Osteocyte (in vitro differentiated cells): ENCODE data around the gene EFHD2. TPM values are rescaled to one million over a fixed set of nuclear protein-coding genes. Genes with fewer than 3 reads are reported as not detected.

ENCODE experiments used
- DNase-seq: peaks from one replicate; pipeline ENCODE4 v3.0.0; 2021; ENCODE audit warnings: mixed read lengths; ENCODE audit not compliant: unreplicated experiment; ENCODE audit errors: extremely low spot score
- H3K27ac Mint-ChIP-seq: one replicate; pipeline ENCODE4 v1.8.0; 2021; ENCODE audit warnings: mild to moderate bottlenecking, mixed read lengths; ENCODE audit not compliant: unreplicated experiment
- H3K27me3 Mint-ChIP-seq: one replicate; pipeline ENCODE4 v1.8.0; 2021; ENCODE audit warnings: mixed read lengths; ENCODE audit not compliant: unreplicated experiment
- H3K36me3 Mint-ChIP-seq: one replicate; pipeline ENCODE4 v1.8.0; 2021; ENCODE audit warnings: mixed read lengths; ENCODE audit not compliant: unreplicated experiment
- H3K4me1 Mint-ChIP-seq: one replicate; pipeline ENCODE4 v1.8.0; 2021; ENCODE audit warnings: mixed read lengths; ENCODE audit not compliant: unreplicated experiment
- H3K4me3 Mint-ChIP-seq: one replicate; pipeline ENCODE4 v1.8.0; 2021; ENCODE audit warnings: mild to moderate bottlenecking, moderate library complexity, mixed read lengths; ENCODE audit not compliant: unreplicated experiment
- H3K9me3 Mint-ChIP-seq: one replicate; pipeline ENCODE4 v1.8.0; 2021; ENCODE audit warnings: mixed read lengths; ENCODE audit not compliant: unreplicated experiment
- total RNA-seq: library from RNA; stranded (reverse); gene quantifications from 2 replicates; pipeline ENCODE4 v1.2.1, GENCODE V29; 2021
- TF ChIP-seq, protein P1 (sequence below): fragments of 200-600 bp; sonication (generic); IDR thresholded peaks from 2 replicates; pipeline ENCODE4 v1.5.0; 2021; ENCODE audit warnings: antibody characterized with exemption, mild to moderate bottlenecking, moderate library complexity

Gene EFHD2
- total RNA-seq, 1 donor from 2014 or later: 20.3 TPM

DNA sequence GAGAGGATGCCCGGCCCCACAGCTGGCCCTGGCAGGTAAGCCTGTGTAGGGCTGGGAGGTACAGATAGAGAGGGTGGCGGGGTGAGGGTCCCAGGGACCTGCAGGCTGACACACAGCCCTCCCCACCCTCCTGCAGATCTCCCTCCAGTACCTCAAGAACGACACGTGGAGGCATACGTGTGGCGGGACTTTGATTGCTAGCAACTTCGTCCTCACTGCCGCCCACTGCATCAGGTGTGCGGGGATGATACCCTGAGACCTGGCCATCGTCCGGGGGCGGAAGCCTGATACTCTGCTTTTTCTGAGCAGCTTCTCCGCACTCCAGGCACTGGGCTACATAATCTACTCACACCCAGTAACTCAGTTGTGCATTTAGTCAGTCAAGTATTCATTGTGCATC is 30.7 kb downstream of the EFHD2 start:
- H3K4me3 Mint-ChIP-seq: no peak overlapping the region
- no peaks in the 10 kb centered on the region for H3K36me3 Mint-ChIP-seq
- H3K9me3 Mint-ChIP-seq: no peaks in the 10 kb centered on the region
- no peaks in the 10 kb centered on the region for H3K27me3 Mint-ChIP-seq
- H3K27ac Mint-ChIP-seq: no peak overlapping the region
- TF ChIP-seq, protein P1, sequence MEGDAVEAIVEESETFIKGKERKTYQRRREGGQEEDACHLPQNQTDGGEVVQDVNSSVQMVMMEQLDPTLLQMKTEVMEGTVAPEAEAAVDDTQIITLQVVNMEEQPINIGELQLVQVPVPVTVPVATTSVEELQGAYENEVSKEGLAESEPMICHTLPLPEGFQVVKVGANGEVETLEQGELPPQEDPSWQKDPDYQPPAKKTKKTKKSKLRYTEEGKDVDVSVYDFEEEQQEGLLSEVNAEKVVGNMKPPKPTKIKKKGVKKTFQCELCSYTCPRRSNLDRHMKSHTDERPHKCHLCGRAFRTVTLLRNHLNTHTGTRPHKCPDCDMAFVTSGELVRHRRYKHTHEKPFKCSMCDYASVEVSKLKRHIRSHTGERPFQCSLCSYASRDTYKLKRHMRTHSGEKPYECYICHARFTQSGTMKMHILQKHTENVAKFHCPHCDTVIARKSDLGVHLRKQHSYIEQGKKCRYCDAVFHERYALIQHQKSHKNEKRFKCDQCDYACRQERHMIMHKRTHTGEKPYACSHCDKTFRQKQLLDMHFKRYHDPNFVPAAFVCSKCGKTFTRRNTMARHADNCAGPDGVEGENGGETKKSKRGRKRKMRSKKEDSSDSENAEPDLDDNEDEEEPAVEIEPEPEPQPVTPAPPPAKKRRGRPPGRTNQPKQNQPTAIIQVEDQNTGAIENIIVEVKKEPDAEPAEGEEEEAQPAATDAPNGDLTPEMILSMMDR: no peak
- no peak for DNase-seq
- H3K4me1 Mint-ChIP-seq: no peaks in the 10 kb centered on the region

DNA sequence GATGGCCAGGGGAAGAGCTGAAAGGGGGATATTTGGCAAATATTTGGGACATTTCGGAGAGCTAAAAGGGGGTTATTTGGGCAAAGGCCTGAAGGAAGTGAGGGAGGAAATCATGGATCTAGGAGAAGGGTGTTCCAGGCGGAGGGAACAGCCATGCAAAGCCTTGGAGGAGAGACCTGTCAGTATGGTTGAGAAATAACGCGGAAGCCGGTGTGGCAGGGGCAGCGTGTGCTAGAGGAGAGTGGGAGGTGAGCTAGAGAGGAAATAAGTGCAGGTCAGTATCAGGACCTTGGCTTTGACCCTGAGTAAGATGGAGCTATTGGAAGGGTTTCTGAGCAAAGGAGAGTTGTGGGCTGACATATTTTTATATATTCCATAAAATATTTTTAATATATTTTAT is 31.6 kb downstream of the EFHD2 start:
- H3K27ac Mint-ChIP-seq: no peak overlapping the region
- no peak for DNase-seq
- TF ChIP-seq, protein P1: no peak
- no peaks in the 10 kb centered on the region for H3K36me3 Mint-ChIP-seq
- H3K9me3 Mint-ChIP-seq: no peaks in the 10 kb centered on the region
- H3K27me3 Mint-ChIP-seq: peaks cover 5% of the 10 kb centered on the region
- H3K4me3 Mint-ChIP-seq: no peak overlapping the region
- H3K4me1 Mint-ChIP-seq: no peaks in the 10 kb centered on the region

DNA sequence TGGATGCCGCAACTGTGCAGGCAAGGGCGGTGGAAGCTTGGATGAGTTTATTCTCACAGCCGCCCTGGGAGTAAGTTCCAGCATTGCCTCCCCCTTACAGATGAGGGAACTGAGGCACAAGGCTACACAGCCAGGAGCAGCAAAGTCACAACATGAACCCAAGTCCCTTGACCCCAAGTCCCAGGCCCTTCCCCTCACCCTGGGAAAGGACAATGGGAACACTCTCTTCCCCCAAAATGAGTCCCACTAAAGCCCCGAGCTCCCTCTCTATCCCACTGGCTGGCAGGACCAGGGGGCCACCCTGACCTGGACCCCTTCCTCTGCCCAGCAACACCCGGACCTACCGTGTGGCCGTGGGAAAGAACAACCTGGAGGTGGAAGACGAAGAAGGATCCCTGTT is 32.4 kb downstream of the EFHD2 start:
- Mint-ChIP-seq H3K36me3 (no peaks in the 10 kb centered on the region), H3K9me3 (no peaks in the 10 kb centered on the region), H3K27me3 (peaks cover 5% of the 10 kb centered on the region), H3K4me3 (no peak overlapping the region), H3K27ac (no peak overlapping the region), H3K4me1 (no peaks in the 10 kb centered on the region)
- no peak for DNase-seq
- TF ChIP-seq, protein P1: no peak

DNA sequence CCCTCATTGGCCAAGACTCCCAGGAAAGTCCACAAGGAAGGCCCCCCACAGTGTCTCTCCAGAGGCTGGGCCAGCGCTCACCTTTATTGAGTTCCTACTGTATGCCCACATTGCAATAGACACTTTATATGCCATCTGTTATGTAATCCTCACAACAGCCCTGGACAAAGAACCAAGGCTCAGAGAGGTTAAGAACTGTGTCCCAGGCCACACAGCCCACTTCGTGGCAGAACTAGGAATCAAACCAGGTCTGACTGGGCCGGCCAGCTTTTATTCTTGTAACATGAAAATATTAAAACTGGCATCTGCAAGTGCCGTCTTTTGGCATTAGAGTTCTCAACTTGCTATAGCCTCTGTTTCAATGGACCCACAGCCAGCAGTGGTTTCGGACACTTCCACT is 33.1 kb downstream of the EFHD2 start:
- DNase-seq: no peak
- Mint-ChIP-seq H3K4me1 (no peaks in the 10 kb centered on the region), H3K27ac (no peak overlapping the region)

DNA sequence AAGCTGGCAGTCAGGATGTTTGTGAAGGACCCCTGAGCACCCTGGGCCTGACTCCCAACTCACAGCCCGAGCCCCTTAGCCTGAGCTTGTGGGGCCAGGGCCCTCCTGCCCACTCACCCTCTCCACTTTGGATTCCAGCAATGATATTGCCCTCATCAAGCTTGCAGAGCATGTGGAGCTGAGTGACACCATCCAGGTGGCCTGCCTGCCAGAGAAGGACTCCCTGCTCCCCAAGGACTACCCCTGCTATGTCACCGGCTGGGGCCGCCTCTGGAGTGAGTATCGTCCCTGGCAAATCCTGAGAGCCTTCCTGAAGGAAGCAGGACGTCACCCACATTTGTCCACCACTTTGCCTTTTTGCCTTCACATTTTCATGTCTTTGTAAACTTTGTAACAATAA is 33.6 kb downstream of the EFHD2 start:
- Mint-ChIP-seq H3K27ac (no peak overlapping the region), H3K4me3 (no peak overlapping the region), H3K36me3 (no peaks in the 10 kb centered on the region), H3K4me1 (no peaks in the 10 kb centered on the region), H3K9me3 (no peaks in the 10 kb centered on the region), H3K27me3 (peaks cover 5% of the 10 kb centered on the region)
- DNase-seq: no peak
- TF ChIP-seq, protein P1: no peak

More for the DNA sequence above, 33.1 kb downstream of the EFHD2 start:
- TF ChIP-seq, protein P1: no peak
- peaks cover 5% of the 10 kb centered on the region for H3K27me3 Mint-ChIP-seq
- no peaks in the 10 kb centered on the region for H3K9me3 Mint-ChIP-seq
- no peaks in the 10 kb centered on the region for H3K36me3 Mint-ChIP-seq
- no peak overlapping the region for H3K4me3 Mint-ChIP-seq
